Measurements from ENCODE around the gene SOHLH1.

DNA sequence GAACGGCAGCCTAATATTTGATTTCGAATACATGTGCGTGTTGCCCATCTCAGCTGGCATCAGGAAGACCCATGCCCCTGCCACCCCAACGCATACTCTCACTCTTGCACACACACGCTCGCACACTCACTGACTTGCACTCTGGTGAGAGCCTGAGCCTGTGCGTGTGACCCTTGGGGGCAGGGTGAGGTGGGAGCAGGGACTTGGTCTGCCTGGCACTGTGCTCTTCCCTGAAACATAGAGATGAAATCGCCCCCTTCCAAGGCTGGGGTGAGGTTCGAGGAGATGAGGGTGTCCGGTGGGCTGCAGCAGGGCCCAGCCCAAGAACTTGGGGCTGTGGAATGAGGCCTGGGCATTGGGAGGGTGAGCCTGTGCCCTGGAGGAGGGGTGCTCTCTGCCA is 35.0 kb downstream of the SOHLH1 start:
- TF ChIP-seq, protein P1, sequence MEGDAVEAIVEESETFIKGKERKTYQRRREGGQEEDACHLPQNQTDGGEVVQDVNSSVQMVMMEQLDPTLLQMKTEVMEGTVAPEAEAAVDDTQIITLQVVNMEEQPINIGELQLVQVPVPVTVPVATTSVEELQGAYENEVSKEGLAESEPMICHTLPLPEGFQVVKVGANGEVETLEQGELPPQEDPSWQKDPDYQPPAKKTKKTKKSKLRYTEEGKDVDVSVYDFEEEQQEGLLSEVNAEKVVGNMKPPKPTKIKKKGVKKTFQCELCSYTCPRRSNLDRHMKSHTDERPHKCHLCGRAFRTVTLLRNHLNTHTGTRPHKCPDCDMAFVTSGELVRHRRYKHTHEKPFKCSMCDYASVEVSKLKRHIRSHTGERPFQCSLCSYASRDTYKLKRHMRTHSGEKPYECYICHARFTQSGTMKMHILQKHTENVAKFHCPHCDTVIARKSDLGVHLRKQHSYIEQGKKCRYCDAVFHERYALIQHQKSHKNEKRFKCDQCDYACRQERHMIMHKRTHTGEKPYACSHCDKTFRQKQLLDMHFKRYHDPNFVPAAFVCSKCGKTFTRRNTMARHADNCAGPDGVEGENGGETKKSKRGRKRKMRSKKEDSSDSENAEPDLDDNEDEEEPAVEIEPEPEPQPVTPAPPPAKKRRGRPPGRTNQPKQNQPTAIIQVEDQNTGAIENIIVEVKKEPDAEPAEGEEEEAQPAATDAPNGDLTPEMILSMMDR (IDR thresholded peaks at IDR 0.05; ENCODE audit: low read length): no peak
- TF ChIP-seq EZH2 (IDR thresholded peaks at IDR 0.05; ENCODE audit: borderline replicate concordance, low read length): no peak

All from OCI-LY1 (cell line).